B cell (primary cell): ENCODE results near the gene MLIP.

ENCODE experiments used
- CTCF ChIP-seq: fragments of 200-600 bp; IDR thresholded peaks from one replicate; pipeline ENCODE4 v1.8.0; 2022; ENCODE audit warnings: antibody characterized with exemption, mild to moderate bottlenecking
- EZH2 ChIP-seq: IDR thresholded peaks from 2 replicates; pipeline ENCODE4 v1.6.1; 2012; ENCODE audit warnings: borderline replicate concordance, low read depth, mild to moderate bottlenecking, moderate library complexity, low read length; ENCODE audit not compliant: insufficient read depth, poor library complexity, severe bottlenecking

GRCh38 chr6:54248319-54248718, 137.1 kb downstream of the MLIP start:
- no peak for TF ChIP-seq CTCF
- no peak for TF ChIP-seq EZH2
